Measurements from ENCODE around the gene DOCK3. TPM values are rescaled to one million over a fixed set of nuclear protein-coding genes. Genes with fewer than 3 reads are reported as not detected.
"Not testable (repeated sequence)": the region's sequence is repeated elsewhere in the genome, so short reads cannot be mapped to it uniquely, and the experiment has no call there.

DOCK3 gene
- total and polyA plus RNA-seq, 10 donors, result 0.08 to 2.1 (median 0.44) TPM

- no peaks in the 10 kb centered on the region for H3K27me3 ChIP-seq (replicated peaks in 1 of 7)
- H3K27ac ChIP-seq, result no peak overlapping the region
- intact Hi-C loops (cut with DNase I; ENCODE audit: low total_unique reads), result no loop called here
- no peak overlapping the region for H3K4me3 ChIP-seq
- no peak for TF ChIP-seq POLR2AphosphoS5 (IDR thresholded peaks at IDR 0.05)
- TF ChIP-seq POLR2A (IDR thresholded peaks at IDR 0.05), result no peak
- TF ChIP-seq CTCF (IDR thresholded peaks at IDR 0.05 in 8 of 11, conservative IDR thresholded peaks at IDR 0.05 in 3 of 11), result no peak
- no peaks in the 10 kb centered on the region for H3K4me1 ChIP-seq
- H3K36me3 ChIP-seq, result no peaks in the 10 kb centered on the region
- no peak for DNase-seq
- H3K9me3 ChIP-seq, result peaks cover 0 to 8% (median 6%) of the 10 kb centered on the region in 8 donors
- 88 to 96% (median 94%) methylated on average over 4 of the region's 4 CpGs for WGBS, 5 donors
These were observed 209.0 kb downstream of the DOCK3 start for GRCh38 chr3:50883755-50884154.

GRCh38 chr3:50885070-50885850 lies 210.5 kb downstream of the DOCK3 start:
- intact Hi-C loops (cut with DNase I; ENCODE audit: low total_unique reads), result no loop called here
- no peak overlapping the region for H3K27ac ChIP-seq
- no peak for DNase-seq
- H3K9me3 ChIP-seq, result peaks cover 0 to 8% (median 6%) of the 10 kb centered on the region in 8 donors
- TF ChIP-seq POLR2AphosphoS5 (IDR thresholded peaks at IDR 0.05) (no peak), POLR2A (IDR thresholded peaks at IDR 0.05) (no peak), CTCF (IDR thresholded peaks at IDR 0.05 in 8 of 11, conservative IDR thresholded peaks at IDR 0.05 in 3 of 11) (no peak)
- 64 to 82% (median 73%) methylated on average over 5 of the region's 5 CpGs for WGBS, 5 donors
- H3K4me1 ChIP-seq, result no peaks in the 10 kb centered on the region
- H3K4me3 ChIP-seq, result no peak overlapping the region
- no peaks in the 10 kb centered on the region for H3K27me3 ChIP-seq (replicated peaks in 1 of 7)
- H3K36me3 ChIP-seq, result no peaks in the 10 kb centered on the region

GRCh38 chr3:50890688-50891344 lies 216.1 kb downstream of the DOCK3 start:
- no peak for DNase-seq
- TF ChIP-seq POLR2AphosphoS5 (IDR thresholded peaks at IDR 0.05) (no peak), CTCF (IDR thresholded peaks at IDR 0.05 in 8 of 11, conservative IDR thresholded peaks at IDR 0.05 in 3 of 11) (no peak), POLR2A (IDR thresholded peaks at IDR 0.05) (no peak)
- no peaks in the 10 kb centered on the region for H3K4me1 ChIP-seq
- 30 to 43% (median 39%) methylated on average over 3 of the region's 3 CpGs for WGBS, 5 donors
- no peak overlapping the region for H3K4me3 ChIP-seq
- H3K9me3 ChIP-seq, result peaks cover 0 to 35% (median 29%) of the 10 kb centered on the region in 8 donors
- intact Hi-C loops (cut with DNase I; ENCODE audit: low total_unique reads), result no loop called here
- H3K27ac ChIP-seq, result no peak overlapping the region
- H3K27me3 ChIP-seq (replicated peaks in 1 of 7), result peaks cover 0 to 5% (median 0%) of the 10 kb centered on the region in 7 donors
- no peaks in the 10 kb centered on the region for H3K36me3 ChIP-seq

- H3K4me3 ChIP-seq; H3K9me3 ChIP-seq; H3K27ac ChIP-seq; DNase-seq; intact Hi-C loops (cut with DNase I; ENCODE audit: low total_unique reads); H3K36me3 ChIP-seq; H3K4me1 ChIP-seq; H3K27me3 ChIP-seq (replicated peaks in 1 of 7): not testable (repeated sequence)
- 9 to 67% (median 11%) methylated on average over 1 of the region's 1 CpG for WGBS, 5 donors
These were observed 226.4 kb downstream of the DOCK3 start for GRCh38 chr3:50901097-50901496.

Data from spleen (tissue), 11 donors.